ENCODE measurements around the gene TEAD3.

Gene TEAD3

GRCh38 chr6:35490821-35491557 is 5.9 kb downstream of the TEAD3 start:
- no peak for DNase-seq

- DNase-seq, result peak; percentile 34
These were observed 6.7 kb downstream of the TEAD3 start for GRCh38 chr6:35489995-35490791.

- DNase-seq, result no peak
These were observed 7.8 kb downstream of the TEAD3 start for GRCh38 chr6:35489066-35489465.

GRCh38 chr6:35488517-35488862 is 8.4 kb downstream of the TEAD3 start:
- DNase-seq, result no peak

- DNase-seq, result no peak
These were observed 9.0 kb downstream of the TEAD3 start for GRCh38 chr6:35487658-35488516.

- no peak for DNase-seq
These were observed 10.6 kb downstream of the TEAD3 start for GRCh38 chr6:35486005-35486925.

GRCh38 chr6:35485402-35485877 is 11.4 kb downstream of the TEAD3 start:
- DNase-seq, result no peak

GRCh38 chr6:35484921-35485392 is 11.9 kb downstream of the TEAD3 start:
- no peak for DNase-seq

- no peak for DNase-seq
These were observed 12.8 kb downstream of the TEAD3 start for GRCh38 chr6:35483893-35484645.

GRCh38 chr6:35483490-35483889 is 13.4 kb downstream of the TEAD3 start:
- DNase-seq, result no peak

GRCh38 chr6:35483062-35483461 is 13.8 kb downstream of the TEAD3 start:
- DNase-seq, result no peak

GRCh38 chr6:35481226-35481625 is 15.7 kb downstream of the TEAD3 start:
- no peak for DNase-seq

- no peak for DNase-seq
These were observed 16.7 kb downstream of the TEAD3 start for GRCh38 chr6:35480176-35480575.

GRCh38 chr6:35478259-35478658 is 18.6 kb downstream of the TEAD3 start:
- DNase-seq, result no peak

- no peak for DNase-seq
These were observed 19.2 kb downstream of the TEAD3 start for GRCh38 chr6:35477551-35478179.

GRCh38 chr6:35477028-35477427 is 19.9 kb downstream of the TEAD3 start:
- no peak for DNase-seq

GRCh38 chr6:35476004-35476403 is 20.9 kb downstream of the TEAD3 start:
- DNase-seq, result peak; percentile 31

- no peak for DNase-seq
These were observed 21.3 kb downstream of the TEAD3 start for GRCh38 chr6:35475573-35475972.

- peak; percentile 41 for DNase-seq
These were observed 21.8 kb downstream of the TEAD3 start for GRCh38 chr6:35474942-35475570.
